Stimulated activated CD4-positive, alpha-beta T cell treated with anti-CD3 and anti-CD28 coated beads, Interleukin-1b, Interleukin-23, amount 100 ng/mL, for 1 hour (primary cell): ENCODE data around the gene XXYLT1.
"Not testable (repeated sequence)": the region's sequence is repeated elsewhere in the genome, so short reads cannot be mapped to it uniquely, and the experiment has no call there.

Experiments used
- DNase-seq, 2 donors: peaks; one replicate each; pipeline ENCODE4 v3.0.0-alpha.2; 2020; ENCODE audit warnings: low read depth in 2 of 2

Gene XXYLT1

DNA sequence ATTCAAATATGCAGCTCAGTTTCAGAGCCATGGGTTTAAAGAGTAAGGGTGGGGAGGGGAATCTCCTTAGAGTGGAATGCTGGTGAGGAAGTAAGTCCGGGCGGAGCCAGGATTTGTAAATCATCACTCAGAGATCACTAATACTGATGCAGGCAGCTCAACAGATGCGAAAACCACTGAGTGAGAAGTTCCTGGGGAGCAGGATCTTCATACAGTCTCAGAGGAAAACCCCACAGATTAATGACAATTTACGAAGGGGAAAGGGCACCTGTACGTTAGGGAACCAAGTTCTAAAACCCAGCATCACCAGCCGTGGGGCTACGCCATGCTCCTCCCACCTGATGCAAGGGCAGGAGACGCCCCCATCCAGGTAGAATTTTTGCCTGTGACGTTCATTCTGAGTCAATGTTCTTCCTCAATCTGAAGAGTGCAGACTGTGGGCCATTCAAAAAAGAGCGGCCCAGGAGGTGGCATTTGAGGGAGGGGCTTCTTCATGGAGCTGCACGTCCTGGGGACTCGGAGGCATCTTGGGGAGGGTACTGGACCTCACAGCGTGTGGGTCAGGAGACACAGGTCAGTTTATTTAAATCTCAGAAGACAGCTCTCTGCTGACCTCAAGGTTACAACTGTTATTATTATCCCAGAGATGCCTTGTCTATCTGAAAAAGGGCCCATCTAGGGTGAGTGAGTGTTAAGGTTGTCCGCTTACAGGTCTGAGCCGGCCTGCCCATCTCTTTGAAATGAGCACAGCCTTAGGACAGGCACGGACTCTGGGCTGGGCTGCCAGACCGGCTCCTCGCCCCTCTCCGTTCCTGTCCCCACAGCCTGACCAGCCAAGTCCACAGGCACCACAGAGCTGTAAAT, 228.0 kb downstream of the XXYLT1 start:
- DNase-seq: no peak

DNA sequence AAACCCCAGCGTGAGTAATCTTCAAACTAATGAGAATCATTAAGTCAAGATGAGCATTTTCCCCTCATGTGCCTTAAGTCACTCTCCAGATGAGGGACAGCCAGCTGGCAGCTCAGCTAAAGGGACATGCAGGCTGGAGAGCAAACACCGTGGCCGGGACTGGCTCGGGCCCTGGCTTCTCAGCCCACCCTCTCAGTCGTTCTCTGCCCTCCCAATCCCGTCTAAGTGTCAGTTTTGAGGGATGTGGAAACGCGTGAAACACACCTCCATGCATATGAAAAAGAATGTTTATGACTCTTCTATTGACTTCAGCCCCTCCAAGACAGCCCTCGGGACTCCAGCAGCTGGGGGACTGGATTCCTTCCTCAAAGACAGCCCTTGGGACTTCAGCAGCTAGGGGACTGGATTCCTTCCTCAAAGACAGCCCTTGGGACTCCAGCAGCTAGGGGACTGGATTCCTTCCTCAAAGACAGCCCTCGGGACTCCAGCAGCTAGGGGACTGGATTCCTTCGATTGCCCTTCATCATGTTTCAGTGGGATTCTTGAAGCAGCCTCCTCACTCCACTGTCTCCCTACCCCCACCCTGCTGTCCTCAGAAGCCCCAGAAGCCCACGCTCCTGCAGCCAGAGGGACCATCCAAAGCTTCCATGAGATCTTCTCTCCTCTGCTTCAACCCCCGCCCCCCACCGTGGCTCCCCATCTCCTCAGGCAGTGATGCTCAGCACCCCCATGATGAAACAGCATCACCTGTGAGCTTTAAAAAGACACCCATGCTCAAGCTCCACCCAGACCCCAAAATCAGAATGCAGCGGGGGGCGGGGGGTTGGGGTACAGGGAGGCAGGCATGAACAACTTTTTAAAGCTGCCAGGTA, 228.9 kb downstream of the XXYLT1 start:
- DNase-seq: no peak

- no peak for DNase-seq
Measured at GRCh38 chr3:195040773-195041520, 230.0 kb downstream of the XXYLT1 start.

- DNase-seq: no peak
Measured at GRCh38 chr3:195040094-195040493, 230.9 kb downstream of the XXYLT1 start.

DNA sequence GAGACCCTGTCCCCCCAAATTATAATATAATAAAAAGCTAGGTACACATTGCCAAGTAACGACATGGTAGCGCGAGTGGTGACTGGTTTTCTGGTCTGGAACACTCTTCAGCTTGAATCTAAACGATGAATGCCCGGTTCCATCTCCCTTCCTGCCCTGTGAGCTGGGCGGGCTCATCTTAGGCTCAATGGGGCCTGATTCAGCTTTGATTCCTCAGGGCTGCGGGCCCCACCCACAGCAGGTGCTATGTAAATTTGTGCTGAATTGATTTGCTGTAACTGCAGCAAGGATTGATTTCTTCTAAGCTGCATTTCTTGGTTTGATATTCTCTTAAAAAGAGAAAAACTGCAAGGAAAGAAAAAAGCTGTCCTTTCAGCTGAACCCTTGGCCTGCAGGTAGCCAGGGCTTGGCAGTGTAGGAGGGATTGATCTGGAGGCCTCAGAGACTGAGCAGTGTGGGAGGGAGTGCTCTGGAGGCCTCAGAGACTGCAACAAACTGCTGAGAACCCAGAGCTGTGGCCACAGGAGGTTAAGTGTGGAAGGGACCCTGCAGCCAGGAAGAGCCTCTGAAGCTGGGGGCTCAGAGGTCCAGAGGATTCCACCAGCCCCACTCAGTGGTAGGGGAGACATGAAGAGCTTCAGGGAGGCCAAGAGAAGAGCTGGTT, 231.6 kb downstream of the XXYLT1 start:
- no peak for DNase-seq

DNA sequence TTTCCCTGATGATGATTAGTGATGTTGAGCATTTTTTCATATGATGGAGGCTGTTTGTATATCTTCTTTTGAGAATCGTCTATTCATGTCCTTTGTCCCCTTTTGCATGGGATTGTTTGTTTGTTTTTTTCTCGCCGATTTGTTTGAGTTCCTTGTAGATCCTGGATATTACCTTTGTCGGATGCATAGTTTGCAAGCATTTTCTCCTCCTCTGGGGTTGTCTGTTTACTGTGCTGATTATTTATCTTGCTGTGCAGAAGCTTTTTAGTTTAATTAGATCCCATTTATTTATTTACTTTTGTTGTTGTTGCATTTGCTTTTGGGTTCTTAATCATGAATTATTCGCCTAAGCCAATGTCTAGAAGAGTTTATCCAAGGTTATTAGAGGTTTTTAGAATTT, 232.8 kb downstream of the XXYLT1 start:
- no peak for DNase-seq

DNA sequence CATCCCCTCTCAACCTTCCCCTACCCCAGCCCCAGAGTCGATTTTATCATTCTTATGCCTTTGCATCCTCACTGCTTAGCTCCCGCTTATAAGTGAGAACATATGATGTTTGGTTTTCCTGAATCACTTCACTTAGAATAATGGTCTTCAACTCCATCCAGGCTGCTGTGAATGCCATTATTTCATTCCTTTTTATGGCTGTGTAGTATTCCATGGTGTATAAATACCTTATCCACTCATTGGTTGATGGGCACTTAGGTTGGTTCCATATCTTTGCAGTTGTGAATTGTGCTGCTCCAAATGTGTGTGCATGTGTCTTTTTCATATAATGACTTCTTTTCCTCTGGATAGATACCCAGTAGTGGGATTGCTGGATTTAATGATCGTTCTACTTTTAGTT, 233.4 kb downstream of the XXYLT1 start:
- not testable (repeated sequence) for DNase-seq

GRCh38 chr3:195036974-195037373, 234.0 kb downstream of the XXYLT1 start:
- DNase-seq: no peak

DNA sequence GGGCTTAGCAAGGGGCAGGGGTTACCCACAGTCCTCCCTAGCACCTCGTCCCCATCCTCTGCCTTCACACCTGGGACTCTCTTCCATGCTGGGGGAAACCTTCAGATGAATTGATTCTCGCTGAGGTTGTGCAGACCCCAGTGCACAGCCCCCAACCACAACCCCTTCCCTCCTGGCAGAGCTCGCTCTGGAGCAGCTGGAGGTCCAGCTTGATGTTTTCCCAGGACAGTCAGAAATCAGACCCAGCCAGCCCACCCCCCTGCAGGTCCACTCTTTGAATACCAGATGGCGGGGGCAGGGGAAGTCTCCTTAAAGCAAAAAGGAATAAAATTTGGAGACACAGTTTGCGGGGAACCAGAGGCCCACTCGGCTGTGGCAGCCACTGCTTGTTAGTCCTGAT, 234.4 kb downstream of the XXYLT1 start:
- DNase-seq: no peak

GRCh38 chr3:195036203-195036505, 234.8 kb downstream of the XXYLT1 start:
- no peak for DNase-seq

DNA sequence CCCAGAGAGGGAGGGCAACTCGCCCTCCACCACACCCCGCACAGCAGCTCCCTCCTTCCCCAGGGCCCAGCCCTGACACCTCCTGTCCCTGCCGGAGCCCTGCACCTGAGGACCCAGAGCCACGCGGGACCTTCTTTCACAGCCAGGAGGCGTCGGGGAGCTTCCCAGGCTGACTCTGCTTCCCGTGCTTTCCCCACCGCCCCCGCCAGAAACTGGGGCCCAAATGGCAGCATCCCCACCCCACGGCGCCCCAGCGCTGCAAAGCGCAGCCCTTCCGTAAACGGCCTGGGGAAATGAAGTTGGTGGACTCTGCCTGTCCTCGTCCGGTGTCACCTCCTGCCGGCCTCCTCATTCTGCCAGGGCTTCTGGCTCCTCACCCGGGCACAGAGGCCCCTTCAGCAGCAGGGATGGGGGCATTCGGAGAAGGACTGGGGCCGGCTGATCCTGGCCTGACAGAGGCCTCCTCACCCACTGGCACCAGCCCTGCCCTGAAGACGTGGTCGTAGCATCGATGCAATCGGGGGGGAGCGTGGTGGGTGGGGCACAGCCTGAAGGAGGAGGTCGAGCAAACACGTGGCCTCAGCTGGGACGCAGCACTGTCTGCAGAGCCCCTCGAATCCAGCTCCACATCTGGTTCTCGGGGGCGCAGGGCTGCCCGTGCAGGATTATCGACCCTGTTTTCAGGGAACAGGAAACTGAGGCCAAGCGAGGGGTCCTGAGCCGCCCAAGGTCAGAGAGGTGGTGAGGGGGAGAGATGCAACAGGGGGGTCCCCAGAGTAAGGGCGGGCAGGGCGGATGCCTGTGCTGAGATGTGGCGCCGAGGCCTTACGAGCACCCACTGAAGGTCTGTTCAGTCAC, 235.4 kb downstream of the XXYLT1 start:
- no peak for DNase-seq

DNA sequence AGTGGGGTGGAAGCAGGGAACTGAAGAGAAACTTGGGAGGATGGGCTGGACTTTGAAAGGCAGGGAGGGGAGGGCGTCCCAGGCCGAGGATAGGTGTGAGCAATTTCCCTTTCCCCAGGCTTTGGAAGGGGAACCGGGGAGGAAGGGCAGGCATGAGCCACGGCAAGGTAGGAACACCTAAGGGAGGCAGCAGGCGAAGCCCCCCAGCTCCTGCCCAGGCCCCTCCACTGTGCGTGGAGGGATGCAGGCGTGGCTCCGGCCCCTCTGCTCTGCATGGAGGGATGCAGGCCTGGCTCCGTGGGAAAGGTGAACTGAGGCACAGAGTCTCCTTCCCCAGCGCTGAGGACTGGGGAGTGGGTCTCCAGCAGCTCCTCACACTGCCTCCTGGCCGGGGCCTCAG, 236.4 kb downstream of the XXYLT1 start:
- no peak for DNase-seq

- no peak for DNase-seq
Measured at GRCh38 chr3:195034101-195034500, 236.9 kb downstream of the XXYLT1 start.

GRCh38 chr3:195033531-195034091, 237.3 kb downstream of the XXYLT1 start:
- DNase-seq: no peak

- DNase-seq: no peak
Measured at GRCh38 chr3:195032955-195033354, 238.0 kb downstream of the XXYLT1 start.

DNA sequence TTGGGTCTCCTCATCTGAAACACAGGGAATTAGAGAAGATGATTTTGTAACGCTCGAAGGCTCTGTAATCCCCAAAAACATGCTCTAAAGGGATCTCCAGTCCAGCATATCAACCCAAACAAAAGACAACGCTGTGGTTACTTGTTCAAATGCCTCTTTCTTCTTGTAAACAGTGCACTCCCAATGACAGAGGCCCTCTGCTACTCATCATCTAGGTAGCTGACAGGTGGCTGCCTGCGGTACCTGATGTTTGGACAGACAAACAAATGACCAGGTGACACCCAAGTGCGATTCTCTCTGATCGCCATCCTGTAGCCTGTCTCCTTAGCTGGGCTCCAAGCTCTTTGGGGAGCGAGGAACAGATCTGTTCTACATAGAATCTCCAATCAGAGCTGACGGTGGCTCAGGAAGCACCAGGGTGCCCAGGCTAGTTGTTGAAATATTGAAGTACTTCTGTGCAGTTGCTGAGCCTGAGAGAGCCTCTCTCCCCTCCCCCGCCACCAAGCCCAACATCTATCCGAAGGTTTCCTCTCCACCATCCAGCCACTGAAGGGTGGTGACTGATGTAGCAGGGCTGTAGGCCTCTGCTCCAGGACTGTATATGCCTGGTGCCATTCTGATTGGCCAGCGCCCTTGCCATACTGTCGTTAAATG, 238.7 kb downstream of the XXYLT1 start:
- DNase-seq: no peak

GRCh38 chr3:195031574-195032003, 239.4 kb downstream of the XXYLT1 start:
- DNase-seq: no peak

DNA sequence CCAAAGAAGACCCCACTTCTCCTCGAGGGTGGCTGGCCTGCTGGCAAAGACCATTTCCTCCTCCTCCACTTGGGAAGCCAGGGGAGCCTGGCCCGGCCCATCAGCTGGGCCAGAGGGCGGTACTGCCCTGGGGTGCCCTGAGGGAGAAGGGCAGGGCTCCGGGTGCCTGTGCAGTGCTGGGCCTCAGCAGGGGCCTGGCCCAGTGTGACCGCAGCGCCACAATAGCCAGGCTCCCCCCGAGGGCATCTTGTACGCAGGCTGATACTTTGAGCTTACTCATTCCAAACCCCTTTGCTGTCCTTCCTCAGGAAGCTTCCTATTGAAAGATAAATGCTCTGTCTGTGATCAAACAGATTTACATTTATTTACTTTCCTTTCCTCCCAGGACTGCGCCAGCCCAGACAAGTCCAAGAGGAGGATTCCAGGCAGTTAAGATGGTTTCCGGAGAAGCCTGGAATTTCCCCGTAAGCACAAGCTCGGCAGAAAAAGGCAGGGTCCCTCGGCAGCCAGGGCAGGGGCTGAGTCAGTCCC, 240.1 kb downstream of the XXYLT1 start:
- DNase-seq: no peak

DNA sequence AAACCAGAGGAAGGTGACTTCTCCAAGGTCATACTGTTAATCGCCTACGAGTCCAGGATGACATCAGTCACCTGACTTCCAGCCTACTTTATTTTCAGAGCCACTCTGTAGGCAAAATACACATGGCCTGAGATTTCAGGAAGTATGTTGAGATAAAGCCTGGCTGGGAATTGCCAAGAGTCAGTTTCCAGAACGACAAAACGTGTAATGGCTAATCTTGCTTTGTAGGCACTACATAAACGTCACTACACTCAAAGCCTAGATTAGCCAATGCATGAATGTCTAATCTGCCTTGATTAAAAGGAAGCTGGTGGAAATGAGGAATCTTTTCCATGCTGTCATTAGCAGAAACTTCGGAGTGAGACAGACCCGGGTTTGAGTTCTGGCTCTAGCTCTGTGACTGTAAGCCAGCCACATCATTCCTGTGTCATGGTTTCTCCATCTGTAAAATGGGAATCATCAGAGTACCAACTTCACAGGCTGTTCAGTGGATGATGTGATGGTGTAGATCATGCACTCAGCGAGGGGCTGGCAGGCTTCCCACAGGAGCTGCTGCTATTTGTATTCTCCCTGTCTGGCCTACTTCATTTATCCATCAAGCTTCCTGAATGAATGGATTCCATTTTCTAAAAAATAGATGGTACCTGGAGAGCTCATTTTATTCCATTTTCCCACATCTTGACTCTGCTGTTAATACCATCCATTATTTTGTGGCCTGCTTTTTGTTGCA, 241.9 kb downstream of the XXYLT1 start:
- no peak for DNase-seq
